GM18907 (cell line): ENCODE data around the gene ITPRID1.

ENCODE experiments used
- ATAC-seq: cut with Tn5 transposase; IDR thresholded peaks from one replicate; pipeline ENCODE4 v1.9.1; 2021; ENCODE audit warnings: mild to moderate bottlenecking, moderate library complexity; ENCODE audit not compliant: unreplicated experiment

ITPRID1 gene

GRCh38 chr7:31692451-31692850 lies 178.6 kb downstream of the ITPRID1 start:
- no peak for ATAC-seq

- ATAC-seq: no peak
These were observed 179.0 kb downstream of the ITPRID1 start for GRCh38 chr7:31692871-31693270.

DNA sequence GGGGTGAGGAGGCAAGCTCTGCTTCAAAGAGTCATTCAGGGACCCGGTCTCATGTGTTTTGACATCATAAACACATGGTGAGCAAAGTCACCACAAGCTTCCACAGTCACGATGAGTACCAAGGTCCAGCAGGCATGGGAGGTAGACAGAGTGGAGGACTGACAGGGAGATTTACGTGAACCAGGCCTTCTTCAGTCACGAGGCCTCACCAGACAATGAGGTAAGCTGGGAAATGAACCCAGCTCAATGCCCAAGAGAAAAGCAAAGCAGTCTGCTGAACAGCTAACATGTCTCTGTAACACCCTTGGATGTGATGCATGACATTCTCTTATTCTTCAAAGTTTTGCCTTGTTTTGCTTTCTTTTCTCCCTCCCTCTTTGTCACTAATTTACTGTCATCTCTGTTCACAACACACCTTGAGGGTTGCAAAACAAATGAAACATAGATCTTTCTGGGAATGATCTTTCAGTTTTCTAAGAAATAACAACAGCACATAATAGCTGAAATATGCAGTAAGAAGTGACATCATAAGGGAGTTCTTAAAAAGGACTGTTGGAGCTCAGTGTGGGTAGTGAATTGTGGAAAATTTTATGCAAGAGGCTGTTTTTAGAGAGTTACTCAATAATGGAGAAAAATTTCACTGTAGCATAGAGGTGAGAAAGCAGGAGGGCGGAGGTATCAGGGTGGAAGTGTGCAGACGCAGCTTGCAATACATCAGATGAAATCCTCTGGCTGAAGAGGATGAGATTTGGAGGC lies 182.1 kb downstream of the ITPRID1 start:
- no peak for ATAC-seq

GRCh38 chr7:31699050-31699449 lies 185.2 kb downstream of the ITPRID1 start:
- ATAC-seq: no peak

DNA sequence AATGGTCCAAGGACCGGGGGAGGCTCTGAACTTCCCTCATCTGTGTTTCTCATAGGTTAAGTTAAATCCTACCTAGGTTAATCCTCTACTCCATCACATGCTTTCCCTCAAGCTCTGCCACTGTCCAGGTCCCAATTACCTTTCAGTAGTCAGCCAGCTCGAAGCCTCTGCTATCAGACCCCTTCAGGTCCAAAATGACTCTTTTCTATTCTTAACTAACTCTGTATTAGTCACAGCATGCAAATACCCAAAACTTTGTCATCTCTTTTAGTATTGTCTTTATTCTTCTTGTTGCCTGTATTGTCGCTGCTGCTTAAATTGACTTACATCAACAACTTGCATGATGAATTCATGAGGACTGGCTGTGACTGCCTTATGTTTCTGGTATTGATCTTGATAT lies 188.5 kb downstream of the ITPRID1 start:
- no peak for ATAC-seq

DNA sequence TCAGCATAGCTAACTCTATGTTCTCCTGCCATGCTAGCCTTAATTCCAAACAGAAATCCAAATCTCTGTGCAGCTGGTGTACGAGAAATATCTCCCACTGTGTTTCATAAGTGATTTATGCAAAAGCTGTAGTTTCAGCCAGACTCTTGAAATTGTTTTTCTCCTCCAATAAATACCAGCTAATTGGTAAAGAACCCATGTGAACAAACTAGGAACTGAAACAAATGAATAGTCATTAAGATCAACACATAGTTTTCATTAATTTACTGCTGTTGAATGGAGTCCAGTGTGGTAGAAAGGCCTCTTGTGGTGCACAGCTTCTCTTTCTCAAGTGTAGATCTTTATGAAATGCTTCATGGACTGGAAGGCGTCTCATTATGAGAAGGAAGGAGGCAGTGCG lies 191.5 kb downstream of the ITPRID1 start:
- no peak for ATAC-seq

- ATAC-seq: no peak
These were observed 193.2 kb downstream of the ITPRID1 start for GRCh38 chr7:31707089-31707488.
